H54 (cell line): ENCODE results near the gene IRF5.
"Not testable (repeated sequence)": the region's sequence is repeated elsewhere in the genome, so short reads cannot be mapped to it uniquely, and the experiment has no call there.

Source experiments
- DNase-seq: peaks from one replicate; pipeline ENCODE4 v3.0.0; 2011; ENCODE audit warnings: low spot score, mixed read lengths; ENCODE audit not compliant: insufficient read length
- FAIRE-seq: peaks from 3 replicates; lab custom pipeline; 2011; peaks lifted over from hg19 to GRCh38; lab: Jason Lieb, UNC
- POLR2A ChIP-seq: IDR thresholded peaks from 2 replicates; pipeline ENCODE4 v1.6.1; 2011; ENCODE audit warnings: low read depth, mild to moderate bottlenecking, low read length

The IRF5 gene

DNA sequence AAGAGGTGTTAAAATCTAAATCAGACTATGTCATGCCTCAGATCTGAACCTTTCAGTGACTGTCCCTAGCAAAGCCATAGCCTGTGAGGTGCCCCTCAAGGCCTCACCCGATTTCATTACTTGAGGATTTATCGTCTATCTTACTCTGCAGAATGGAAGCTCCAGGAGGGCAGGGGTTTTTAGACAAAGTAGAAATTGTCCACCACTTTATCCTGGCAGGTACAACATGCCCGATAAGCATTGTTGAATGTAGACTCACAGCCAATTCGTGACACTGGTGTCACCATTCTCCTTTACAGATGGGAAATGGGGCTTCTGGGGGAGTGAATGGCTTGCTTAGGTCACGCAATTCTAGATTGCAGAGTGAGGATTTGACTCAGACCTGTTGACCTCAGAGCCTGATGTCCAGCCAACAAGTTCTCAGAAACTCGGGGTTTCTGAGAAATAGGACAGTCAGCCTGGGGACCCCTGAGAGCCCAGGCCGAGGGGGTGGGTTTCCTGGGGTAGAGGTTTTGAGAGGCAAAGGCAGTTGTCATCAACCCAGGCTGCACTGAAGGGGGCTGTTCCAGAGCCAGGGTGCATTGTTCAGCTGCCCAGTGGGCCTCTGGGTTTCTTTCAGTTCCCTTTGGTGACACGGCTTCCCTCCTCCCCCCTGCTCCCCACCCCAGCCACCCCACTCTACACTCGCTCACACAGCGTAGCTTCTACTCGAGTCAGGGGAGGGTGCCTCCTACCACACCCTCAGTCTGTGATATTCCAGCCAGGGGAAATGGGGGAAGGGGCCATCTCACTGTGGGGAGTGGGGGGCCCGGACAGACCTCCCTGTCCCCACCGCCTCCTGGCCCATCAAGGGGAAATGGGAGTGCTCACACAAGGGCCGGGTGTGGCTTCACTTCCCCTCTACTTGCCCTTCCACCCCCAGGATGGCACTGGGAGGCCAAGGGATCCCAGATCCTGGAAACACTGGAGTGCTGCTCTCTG is 3.1 kb upstream of the IRF5 start:
- TF ChIP-seq POLR2A, result no peak
- DNase-seq, result no peak
- no peak for FAIRE-seq

DNA sequence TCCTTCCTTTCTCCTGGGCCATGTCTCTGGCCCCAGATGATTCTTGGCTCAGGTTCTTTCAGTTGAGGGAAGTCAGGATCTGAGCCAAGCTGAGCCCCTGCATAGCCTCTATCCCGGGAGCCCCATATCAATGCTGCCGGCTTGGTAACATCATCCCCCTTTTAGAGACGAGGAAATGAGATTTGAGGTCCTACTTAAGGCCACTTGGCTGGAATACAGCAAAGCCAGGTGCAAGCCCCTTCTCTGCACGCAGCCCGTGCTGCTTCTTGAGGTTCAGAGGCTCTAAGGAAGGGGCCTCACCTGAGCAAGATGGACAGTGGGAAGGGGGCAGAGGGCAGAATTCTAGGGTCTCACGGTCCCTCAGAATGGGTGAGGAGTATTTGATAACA is 2.4 kb upstream of the IRF5 start:
- FAIRE-seq, result no peak
- no peak for DNase-seq
- TF ChIP-seq POLR2A, result no peak

DNA sequence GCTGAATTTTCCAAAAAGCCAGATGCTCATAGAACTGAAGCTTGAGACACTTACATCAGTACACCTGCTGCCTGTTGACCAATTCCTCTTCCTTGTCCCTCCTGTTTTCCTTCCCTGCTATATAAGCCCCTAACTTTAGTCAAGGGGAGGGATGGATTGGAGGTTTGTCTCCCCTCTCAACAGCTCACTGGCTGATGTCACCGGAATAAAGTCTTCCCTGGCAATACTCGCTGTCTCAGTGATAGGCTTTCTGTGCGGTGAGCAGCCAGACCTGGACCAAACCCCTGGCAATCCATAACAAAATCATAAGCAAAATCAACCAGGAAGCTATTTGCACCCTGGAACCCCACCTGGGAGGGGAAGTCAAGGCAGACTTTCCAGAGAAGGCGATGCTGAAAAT is 929 bp upstream of the IRF5 start:
- no peak for FAIRE-seq
- no peak for TF ChIP-seq POLR2A
- no peak for DNase-seq

DNA sequence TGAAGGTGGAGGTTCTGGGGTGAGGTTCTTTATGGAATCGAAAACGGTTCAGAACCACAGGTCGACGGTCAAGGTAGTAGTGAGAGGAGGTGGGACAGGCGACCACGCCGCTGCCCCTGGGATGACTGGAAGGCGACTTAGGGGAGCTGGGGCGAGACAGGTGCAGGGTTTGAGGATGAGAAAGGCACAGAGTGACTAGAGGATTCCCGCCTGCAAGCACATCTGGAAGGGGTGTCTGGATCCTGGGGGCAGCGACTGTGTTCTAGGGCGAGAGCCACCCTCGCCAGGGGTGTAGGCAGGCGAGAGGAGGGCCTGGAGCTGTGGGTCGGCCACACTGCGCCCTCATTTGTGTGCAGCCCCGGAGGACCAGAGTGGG is 468 bp upstream of the IRF5 start:
- DNase-seq (no peak), FAIRE-seq (no peak)
- TF ChIP-seq POLR2A, result no peak

DNA sequence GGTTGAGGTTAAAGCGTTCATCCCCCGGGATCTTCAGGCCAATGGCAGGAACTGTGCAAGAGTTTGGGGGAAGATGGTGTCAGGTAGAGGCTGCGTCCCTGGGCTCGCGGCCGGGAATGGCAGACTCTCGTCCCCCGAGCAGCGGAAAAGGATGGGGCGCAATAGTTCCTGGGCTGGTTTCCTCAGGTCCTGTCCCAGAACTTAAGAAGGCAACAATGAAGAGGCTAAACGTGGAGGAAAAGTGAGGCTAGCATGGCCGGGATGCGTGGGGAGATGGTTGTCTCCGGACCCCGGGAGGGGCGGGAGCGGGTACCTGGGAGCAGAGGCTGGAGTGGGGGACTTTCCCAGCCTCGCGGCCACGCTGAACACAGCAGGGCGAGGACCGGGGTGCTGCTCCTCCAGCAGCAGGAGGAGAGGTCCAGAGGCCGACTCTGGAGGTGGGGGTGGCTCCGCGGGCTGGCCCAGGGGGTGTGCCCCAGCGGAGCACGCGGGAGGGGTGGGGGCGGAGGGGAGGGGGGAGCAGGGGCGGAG is 882 bp downstream of the IRF5 start:
- DNase-seq (no peak), FAIRE-seq (no peak)
- no peak for TF ChIP-seq POLR2A

DNA sequence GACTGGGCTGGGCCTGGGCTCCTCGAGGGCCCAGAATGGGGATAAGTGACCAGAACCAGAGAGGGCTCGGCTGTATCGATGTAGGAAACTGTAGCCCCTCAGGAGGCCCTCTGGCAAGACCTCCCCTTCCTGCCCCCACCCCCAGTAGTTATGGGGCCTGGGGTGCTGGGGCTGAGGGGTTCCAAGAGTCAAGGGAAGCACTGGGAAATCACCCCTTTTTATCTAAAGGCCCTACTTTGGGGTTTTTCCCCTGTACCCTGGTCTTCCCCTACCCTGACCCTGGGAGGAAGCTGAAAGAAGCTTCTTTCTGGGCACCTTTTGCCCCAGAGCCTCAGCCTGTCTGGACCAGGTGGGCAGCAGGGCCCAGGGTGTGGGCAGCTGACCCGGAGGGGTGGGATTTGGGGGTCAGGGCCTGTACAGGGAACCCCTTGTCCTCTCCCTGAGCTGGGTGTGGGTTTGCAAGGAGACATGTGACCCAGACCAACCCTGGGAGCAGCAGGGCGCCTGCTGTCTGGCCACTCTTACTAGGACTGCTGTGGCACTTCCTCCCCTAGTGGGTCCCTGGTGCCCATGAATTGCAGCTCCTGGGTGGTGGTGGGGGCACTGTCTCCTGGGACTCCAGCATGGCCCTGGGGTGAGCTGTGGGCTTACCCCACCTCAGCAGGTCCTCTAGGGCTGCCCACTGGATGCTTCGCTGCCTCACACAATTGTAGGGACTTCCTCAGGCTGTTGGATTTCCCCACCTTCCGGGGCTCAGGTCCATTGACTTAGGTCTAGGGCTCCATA is 1.5 kb downstream of the IRF5 start:
- no peak for TF ChIP-seq POLR2A
- DNase-seq (no peak), FAIRE-seq (no peak)

DNA sequence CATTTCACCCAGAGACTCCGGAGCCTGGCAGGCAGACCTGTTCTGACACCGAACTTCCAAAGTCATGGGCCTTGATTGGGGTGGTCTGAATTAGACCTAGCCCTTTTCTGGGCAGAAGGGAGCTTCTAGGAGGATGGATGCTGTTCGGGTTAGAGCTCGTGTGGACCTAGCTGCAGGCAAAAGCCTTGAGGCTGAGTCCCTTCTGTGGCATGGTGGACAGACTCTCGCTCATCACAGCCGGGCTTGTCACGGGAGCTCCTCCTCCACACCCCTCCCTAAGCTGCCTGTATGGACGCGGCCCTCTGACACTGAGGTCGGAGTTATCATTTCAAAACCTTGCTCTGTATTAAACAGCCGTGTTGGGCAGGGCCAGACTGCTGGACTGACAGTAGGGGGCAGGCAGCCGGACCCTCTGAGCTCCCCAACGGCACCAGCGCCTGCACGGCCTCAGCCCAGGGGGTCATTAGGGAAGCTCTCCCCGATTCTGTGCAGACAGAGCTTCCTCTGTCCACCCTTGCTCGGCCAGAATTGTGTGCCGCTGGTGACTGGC is 2.2 kb downstream of the IRF5 start:
- no peak for TF ChIP-seq POLR2A
- DNase-seq (no peak), FAIRE-seq (no peak)

DNA sequence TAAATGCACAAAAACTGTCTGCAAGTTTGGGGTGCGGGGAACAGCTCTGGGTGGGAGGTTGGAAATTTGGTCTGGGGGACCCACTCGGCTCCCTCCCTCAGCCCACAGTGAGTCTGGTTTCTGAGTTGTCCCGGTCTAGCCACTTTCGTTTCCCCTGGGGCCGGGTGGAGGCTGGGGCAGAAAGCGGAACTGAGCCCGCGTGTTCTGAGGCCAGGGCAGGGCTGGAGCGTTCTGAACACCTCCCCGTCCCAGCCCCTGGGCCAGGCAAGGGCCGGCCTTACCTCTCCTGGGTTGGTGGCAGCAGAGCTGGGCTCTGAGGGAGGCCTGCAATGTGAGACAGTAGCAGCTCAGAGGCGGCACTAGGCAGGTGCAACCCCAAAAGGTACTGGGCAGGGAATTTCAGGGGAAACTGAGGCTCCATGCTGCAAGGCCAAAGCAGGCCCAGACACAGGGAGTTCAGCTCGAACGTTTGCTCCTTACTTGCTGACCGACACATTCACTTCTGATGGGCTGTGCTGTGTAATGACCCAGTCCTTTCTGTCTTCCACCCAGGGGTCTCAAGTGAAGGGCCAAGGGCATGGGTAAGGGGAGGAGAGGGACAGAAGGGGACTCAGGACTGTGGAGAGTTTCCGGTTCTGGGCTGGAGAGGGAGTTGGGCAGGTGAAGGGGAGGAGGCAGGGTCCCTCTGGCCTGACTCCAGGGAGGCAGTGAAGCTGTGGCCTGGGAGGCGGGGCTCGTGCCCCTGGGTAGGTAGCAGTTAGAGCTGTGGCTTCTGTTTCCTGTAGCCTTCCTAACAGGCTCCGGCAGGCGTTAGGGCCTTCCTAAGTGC is 3.0 kb downstream of the IRF5 start:
- FAIRE-seq (no peak), DNase-seq (no peak)
- no peak for TF ChIP-seq POLR2A

DNA sequence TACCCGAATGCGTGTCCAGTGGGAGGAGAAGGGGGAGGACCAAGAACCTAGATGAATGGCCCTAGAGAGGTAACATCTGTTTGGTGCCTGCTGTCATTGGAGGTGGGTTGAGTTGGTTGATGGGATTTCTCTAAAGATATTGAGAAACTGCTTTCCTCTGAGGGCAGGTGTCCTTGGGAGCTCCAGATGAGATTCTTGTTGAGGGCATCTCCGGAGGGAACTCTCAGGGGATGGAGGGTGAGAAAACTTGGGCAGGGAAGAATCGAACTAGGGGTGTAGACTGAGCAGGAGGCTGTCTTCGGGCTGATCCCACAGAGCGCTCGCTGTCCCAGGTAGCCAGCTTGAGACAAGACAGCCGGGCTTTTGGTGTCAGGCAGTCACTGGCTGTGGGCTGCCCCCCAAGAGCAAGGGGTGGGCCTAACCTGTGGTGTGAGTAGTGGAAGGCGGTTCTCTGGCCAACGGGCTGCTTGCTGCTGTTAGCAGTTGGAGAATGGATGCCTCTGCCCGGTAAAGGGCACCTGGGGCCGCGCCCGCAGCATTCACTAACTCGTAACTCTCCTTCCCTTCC is 3.7 kb downstream of the IRF5 start:
- no peak for FAIRE-seq
- no peak for DNase-seq
- no peak for TF ChIP-seq POLR2A

DNA sequence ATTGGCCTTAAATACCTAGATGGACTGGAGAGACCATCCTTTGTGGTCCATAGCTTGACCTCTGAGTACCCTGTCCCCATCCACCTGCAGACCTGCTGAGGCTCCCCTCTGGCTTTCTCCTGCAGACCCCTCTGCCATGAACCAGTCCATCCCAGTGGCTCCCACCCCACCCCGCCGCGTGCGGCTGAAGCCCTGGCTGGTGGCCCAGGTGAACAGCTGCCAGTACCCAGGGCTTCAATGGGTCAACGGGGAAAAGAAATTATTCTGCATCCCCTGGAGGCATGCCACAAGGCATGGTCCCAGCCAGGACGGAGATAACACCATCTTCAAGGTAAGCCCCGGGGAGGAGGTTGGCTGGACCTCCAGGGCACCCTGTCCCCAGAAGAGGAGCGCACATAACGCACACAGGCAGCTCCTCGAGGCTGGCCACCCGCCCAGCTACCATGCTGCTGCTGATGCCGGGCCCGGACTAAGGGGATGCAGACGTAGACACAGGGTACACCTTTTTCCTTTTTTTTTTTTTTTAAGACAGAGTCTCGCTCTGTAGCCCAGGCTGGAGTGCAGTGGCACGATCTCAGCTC is 4.3 kb downstream of the IRF5 start:
- FAIRE-seq, result no peak
- no peak for TF ChIP-seq POLR2A
- no peak for DNase-seq

DNA sequence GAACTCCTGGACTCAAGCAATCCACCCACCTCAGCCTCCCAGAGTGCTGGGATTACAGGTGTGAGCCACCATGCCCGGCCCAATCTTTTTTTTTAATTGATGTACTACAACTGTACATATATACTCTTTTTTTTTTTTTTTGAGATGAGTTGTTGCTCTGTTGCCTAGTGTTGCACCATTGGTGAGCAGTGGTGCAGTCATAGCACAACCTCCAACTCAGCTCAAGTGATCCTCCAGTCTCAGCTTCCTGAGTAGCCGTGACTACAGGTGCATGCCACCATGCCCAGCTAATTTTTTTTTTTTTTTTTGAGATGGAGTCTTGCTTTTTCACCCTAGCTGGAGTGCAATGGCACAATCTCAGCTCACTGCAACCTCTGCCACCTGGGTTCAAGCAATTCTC is 5.5 kb downstream of the IRF5 start:
- DNase-seq, FAIRE-seq: not testable (repeated sequence)

DNA sequence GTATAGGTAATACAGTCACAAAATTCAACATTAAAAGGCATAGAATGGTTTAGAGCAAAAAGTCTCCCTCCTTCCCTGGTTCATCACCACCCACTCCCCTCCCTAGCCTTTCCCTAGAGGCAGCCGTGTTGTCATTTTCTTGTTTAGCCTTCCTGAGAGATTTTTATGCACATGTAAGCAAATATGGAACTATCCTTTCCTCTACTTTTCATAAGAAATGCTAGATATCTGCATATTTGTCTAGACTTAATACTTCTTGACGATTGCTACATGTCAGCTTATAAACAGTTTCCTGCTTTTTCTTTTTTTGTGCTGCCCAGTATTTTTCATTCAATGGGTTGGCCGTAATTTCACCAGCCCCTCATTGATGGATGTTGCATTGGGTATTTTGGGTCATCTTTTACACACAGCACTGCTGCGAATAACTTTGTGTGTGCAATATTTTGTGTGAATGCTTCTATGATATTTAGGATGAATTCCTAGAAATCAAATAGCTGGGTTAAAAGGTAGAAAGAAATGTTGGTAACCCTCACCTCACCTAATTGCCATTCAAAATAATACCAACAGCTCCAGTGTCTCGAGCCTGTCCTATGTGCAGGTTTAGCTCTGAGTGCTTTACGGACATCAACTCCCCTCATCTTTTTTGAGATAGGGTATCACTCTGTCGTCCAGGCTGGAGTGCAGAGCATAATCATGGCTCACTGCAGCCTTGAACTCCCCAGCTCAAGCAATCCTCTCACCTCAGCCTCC is 6.9 kb downstream of the IRF5 start:
- no peak for FAIRE-seq
- TF ChIP-seq POLR2A, result no peak
- no peak for DNase-seq
